Esophagus mucosa (tissue), 1 donor: ENCODE measurements around the gene RNF43. TPM values are rescaled to one million over a fixed set of nuclear protein-coding genes. Genes with fewer than 3 reads are reported as not detected.
"Not testable (repeated sequence)": the region's sequence is repeated elsewhere in the genome, so short reads cannot be mapped to it uniquely, and the experiment has no call there.

ENCODE experiments used
- ATAC-seq: fragments of 200-7000 bp; cut with Tn5 transposase; one replicate; pipeline ENCODE4 v1.9.1; 2020
- total RNA-seq: library from RNA; stranded (reverse); gene quantifications from one replicate; pipeline ENCODE4 v1.2.4, GENCODE V29; 2023
- donor health status: DM: yes; HTN: yes; CAD: no.

RNF43 gene
- total RNA-seq, 1 donor from 2014 or later = 7.4 TPM

DNA sequence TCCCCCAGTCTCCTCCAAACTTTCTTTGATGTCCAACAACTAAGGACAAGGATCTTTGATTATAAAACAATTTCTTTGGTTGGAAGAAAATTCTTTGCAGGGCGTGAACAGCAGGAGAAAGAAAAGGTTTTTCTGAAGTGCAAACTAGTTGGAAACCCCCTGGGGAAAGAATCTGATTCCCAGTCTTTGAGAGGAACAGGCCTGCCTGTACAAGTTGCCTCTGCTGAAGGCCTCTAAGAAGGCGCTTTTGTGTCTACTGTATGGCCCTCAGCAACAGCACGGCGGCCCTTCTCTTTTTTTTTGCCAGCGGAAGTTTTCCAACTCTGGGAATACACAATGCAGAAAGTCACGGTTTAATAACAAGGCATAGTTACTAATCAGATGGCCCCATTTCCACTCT, 14.0 kb downstream of the RNF43 start:
- ATAC-seq = peak; percentile 44

DNA sequence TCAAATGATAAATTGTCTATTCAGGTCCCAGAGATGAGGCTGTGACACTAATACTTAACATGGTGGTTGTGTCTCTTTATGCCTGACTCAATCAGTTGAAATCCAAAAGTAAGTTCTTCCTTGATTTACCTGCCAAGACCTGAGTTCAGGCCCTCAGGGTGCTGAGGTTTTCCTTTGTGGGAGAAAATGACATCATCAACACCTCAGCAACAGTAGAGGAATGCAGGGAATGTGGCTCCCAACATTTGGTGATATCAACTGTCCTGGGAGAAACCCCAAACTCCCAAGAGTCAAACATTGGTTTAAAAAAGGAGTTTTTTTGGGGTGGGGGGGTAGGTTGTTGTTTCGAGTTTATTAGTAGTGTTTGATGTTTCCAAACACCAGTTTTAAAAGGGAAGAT, 14.7 kb downstream of the RNF43 start:
- ATAC-seq = peak; percentile 58

DNA sequence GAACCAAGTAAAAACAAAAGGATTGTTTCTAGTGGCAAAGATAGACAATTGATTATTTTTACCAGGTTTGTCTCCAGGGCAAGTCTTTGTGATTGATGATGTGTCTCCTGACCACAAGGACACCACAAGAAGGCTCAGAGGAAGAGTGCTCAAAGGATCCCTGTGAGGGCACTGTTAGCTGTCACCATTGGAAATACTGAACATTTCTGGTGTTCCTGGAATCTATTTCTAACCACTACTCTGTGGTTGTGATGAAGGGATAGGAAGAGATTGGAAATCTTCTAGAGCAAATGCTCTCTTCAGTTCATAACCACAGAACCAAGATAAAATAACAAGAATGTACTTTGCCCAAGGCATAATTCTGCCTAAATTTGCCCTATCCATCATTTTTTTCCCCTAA, 15.3 kb downstream of the RNF43 start:
- ATAC-seq = no peak

DNA sequence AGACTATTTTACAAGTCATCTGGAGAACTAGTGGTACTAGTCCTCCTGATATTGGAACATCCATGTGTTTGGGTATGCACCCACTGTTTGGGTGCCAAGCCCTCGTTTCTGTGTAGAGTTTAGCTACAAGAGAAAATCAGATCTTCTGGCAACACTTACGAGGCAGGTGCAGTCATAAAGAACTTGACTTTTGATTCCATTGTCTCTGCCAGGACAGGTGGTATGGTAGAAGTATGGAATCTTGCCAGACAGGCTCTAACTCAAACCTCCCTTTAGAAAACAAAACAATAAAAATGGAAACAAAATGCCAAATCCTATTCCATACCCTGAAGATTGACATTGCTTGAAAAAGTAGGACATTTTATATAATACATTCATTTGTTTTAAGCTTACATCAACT, 16.0 kb downstream of the RNF43 start:
- no peak for ATAC-seq

DNA sequence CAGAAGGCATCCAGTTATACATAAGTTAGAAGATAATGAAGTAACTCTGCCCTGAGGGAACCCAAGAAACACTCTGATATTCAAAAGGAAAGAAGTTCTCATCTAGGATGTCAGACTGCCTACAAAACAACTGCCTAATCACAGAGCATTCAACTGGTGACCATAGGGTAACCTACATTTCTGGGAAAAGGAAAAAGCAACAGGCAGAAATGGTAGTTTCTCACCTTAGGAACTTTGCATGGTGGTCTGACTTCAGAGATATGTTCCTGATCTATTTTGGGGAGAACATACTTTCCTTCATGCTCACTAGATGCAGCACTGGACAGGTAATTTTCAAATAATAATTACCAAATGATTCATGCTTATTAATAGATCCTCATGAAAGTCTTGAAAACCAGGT, 16.5 kb downstream of the RNF43 start:
- ATAC-seq = no peak

DNA sequence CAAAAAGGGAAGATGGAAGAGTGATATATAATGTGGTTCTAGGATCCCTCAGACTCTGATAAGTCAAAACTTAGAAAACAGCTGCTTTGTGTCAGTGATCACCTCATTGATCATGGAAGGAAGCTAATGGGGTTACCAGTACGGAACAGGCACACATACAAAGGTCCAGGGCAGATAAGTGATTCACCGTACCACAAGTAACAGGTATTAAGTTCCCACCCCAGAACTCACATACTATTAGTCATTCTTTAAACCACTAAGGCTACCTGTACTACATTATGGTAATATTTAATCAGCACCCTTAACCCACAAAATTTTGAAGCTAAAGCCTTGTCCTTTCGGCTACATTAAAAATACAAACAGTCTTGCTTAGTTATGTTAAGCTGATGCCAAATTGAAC, 17.4 kb downstream of the RNF43 start:
- peak; percentile 89 for ATAC-seq

DNA sequence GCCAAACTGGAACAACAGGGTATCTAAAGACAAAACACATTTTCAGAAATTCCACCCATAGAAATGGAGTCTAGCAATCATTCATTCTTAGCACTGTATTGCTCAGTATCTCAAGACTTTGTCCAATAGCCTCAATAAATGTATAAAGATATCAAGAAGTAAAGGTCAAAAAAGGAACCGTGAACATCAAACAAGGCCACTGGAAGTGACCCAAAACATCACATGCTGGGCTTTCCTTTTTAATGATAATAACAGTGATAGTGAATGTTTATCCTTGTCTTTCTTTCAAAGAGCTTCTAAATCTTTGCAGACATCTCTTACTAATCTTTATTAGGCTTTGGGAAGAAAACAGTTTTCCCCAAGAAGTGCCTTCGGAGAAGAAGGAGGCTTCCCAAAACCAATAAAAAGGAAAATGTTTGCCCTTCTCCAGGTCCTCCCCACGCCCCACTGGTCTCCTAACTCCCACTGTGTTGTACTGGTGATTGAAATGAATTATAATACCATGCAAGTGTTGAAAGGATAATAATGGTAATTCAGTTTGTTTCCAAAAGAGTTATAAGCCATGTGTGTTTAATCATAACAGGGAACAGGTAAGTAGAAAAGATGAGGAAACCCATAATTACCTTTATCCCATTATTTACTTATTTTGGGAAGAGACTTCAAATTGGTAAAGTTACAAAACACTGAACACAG, 18.6 kb downstream of the RNF43 start:
- ATAC-seq = no peak

DNA sequence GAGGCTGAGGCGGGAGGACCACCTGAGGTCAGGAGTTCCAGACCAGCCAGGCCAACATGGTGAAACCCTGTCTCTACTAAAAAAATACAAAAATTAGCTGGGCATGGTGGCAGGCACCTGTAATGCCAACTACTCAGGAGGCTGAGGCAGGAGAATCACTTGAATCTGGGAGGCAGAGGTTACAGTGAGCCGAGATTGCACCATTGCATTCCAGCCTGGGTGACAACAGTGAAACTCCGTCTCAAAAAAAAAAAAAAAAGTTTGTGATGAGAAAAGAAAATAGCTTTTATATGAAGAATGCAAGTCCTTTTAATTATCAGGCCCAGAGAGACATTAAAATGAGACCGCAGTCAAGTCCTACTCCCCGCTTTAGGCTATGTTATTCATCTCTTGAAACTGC, 19.9 kb downstream of the RNF43 start:
- not testable (repeated sequence) for ATAC-seq

GRCh38 chr17:58396173-58396572, 21.2 kb downstream of the RNF43 start:
- no peak for ATAC-seq

GRCh38 chr17:58394534-58395223, 22.7 kb downstream of the RNF43 start:
- ATAC-seq = peak; percentile 82

GRCh38 chr17:58391302-58391984, 25.9 kb downstream of the RNF43 start:
- peak; percentile 38 for ATAC-seq

DNA sequence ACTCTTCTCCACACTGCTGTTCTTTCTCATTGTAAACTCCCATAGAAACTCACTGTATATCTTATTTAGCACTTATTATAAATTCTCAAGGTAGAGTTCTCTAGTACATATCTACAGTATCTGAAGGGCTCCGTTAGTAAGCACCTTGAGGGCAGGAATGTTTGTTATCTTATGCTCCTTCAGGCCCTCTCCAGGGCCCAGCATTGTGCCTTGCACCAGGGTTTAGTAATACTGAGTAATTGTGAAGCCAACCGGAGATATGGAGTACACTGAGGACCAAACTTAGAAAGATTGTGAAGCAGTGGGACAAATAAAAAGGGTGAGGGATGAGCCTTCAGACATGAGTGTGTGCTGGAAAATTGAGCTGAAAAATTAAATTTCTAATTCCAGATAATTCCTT, 26.4 kb downstream of the RNF43 start:
- ATAC-seq = no peak

DNA sequence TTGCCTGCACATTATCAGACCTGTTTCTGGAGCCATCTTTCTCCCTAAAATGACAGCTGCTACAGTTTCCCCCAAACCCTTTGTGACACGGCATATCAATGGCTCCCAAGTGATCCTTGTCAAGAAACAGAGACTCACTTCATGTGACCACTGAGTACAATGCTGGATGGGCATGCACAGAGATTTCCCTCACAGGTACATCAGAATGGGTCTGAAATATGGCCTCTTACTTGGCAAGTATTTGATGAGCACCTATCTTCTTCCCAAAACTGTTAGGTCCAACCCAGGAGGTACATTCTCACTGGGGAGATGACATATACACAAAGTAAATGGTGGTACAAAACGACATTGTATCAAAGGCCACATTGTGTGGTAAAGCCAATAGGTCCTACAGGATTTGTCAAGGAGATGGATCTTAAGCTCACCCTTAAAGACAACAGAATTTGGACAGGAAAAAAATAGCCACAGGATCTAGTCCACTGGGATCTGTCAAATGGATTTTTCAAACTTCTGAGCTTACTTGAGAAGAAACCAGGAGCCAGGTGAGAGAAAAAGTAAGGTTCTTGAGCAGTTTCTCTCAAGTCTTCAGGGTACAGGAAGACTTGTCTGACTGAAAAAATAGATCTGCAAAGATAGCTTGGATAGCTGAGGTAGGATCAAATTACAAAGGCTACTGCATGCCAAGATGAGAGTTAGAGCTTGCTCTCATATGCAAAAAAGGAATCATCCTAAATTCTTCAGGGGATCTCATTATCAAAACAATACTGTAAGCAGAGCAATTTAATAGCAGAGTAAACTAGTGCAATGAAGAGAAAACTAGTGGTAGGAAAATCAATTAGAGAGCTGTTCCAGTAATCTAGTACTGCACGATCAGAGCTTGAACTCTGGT, 28.8 kb downstream of the RNF43 start:
- ATAC-seq = no peak

DNA sequence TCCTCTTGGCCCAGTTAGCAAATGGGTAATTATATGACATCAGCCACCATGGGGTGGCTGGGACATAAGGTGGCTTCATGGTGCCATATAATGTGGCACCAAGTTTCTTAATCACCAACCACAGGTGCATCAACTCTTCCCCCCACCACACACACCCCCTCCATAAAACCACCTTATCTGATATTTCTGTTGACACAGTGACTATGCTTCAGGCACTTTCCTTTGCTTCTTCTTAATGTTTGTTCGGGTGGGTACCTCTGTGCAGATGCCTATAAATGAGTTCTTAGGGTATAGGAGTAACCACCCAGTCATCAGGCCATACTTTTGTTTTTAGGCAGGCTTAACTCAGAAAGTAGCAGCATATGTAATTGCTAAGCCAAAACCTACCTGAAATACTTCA, 29.5 kb downstream of the RNF43 start:
- no peak for ATAC-seq

DNA sequence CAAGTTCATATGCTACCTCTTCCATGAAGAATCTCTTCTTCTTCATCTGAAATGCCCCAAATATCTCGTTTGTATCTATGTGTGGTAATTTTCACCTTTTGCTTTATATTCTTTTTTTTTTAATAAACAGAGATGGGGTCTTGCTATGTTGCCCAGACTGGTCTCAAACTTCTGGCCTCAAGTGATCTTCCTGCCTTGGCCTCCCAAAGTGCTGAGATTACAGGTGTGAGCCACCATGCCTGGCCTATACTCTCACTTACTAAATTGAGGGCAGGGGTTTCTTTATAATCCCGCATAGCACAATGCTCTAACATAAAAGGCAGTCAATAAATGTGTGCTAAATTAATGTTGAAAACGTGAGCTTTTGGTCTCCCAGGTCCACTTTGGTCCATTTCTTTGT, 30.6 kb downstream of the RNF43 start:
- no peak for ATAC-seq

- no peak for ATAC-seq
These were observed 31.9 kb downstream of the RNF43 start for GRCh38 chr17:58385359-58385899.

DNA sequence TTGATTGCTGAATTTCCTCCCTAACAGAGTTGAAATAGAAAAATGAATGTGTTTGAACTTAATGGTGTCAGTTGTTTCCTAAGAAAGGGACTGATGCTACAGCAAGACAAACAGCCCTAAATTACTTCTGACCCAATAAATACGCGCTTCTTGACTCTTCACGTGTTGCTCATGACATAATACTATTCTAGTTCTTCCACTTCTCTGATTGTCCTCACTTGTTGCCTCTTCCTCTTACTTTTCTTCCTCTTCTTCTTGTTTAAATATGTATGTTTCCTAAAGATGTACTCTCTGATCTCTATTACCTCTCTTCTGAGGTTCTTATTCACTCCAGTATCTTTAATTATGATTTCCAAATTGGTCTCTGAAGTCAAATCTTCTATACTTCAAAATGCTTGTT, 32.4 kb downstream of the RNF43 start:
- ATAC-seq = no peak

- no peak for ATAC-seq
These were observed 33.4 kb downstream of the RNF43 start for GRCh38 chr17:58383892-58384462.

GRCh38 chr17:58382872-58383242, 34.5 kb downstream of the RNF43 start:
- no peak for ATAC-seq

DNA sequence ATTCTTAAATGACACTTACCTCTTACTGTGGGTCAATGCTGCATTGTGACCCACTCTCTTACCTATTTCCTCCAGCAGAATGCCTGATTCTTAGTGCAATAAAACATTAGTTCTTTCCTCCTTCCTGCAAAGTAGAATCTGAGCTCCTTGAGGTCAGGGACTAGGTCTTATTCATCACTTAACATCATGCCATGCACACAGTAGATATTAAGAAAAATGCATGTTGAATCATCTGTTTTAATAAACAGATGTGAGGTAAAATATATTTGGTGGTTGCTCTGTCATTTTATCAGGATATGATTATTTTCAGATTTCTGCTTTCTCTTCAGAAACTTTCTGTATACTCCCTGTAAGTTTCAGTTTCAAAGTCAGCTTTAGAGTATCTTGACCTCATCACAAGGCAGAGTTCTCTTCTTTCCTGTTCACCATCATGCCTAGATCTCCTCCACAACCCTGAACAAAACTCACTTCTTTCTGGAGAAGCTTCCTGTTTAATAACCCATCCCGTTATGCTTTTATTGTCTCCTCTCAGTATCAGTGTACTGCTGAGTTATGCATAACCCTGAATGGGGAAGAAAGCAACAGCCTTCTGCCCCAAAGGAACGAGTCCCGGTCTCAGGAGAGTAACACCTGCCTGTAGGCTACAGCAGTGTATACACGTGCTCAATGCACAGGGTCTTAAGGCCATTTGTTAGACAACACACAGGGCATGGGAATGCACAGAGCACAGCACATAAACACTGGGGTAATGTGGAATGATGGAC, 35.0 kb downstream of the RNF43 start:
- ATAC-seq = no peak
